GM15510 (cell line): Measurements from ENCODE around the gene MAP3K2.

Experiments
- POLR2A ChIP-seq: IDR thresholded peaks from 3 replicates; pipeline ENCODE4 v1.6.1; 2011; ENCODE audit warnings: borderline replicate concordance; ENCODE audit not compliant: insufficient read length; ENCODE audit errors: extremely low read depth

The MAP3K2 gene

GRCh38 chr2:127414638-127415592 lies 27.1 kb upstream of the MAP3K2 start:
- no peak for TF ChIP-seq POLR2A

GRCh38 chr2:127413782-127414637 lies 26.2 kb upstream of the MAP3K2 start:
- TF ChIP-seq POLR2A: no peak

GRCh38 chr2:127413200-127413599 lies 25.4 kb upstream of the MAP3K2 start:
- no peak for TF ChIP-seq POLR2A

- no peak for TF ChIP-seq POLR2A
Measured at GRCh38 chr2:127411653-127412369, 24.0 kb upstream of the MAP3K2 start.

- TF ChIP-seq POLR2A: no peak
Measured at GRCh38 chr2:127410871-127411652, 23.3 kb upstream of the MAP3K2 start.

GRCh38 chr2:127408807-127409099 lies 21.0 kb upstream of the MAP3K2 start:
- TF ChIP-seq POLR2A: no peak

- TF ChIP-seq POLR2A: no peak
Measured at GRCh38 chr2:127408004-127408806, 20.4 kb upstream of the MAP3K2 start.

GRCh38 chr2:127407661-127408003 lies 19.9 kb upstream of the MAP3K2 start:
- TF ChIP-seq POLR2A: no peak

- no peak for TF ChIP-seq POLR2A
Measured at GRCh38 chr2:127407091-127407490, 19.3 kb upstream of the MAP3K2 start.

- TF ChIP-seq POLR2A: no peak
Measured at GRCh38 chr2:127406454-127406853, 18.7 kb upstream of the MAP3K2 start.

- TF ChIP-seq POLR2A: no peak
Measured at GRCh38 chr2:127405255-127405610, 17.5 kb upstream of the MAP3K2 start.

GRCh38 chr2:127404466-127405254 lies 16.9 kb upstream of the MAP3K2 start:
- no peak for TF ChIP-seq POLR2A

- TF ChIP-seq POLR2A: no peak
Measured at GRCh38 chr2:127403460-127403859, 15.7 kb upstream of the MAP3K2 start.
